HepG2 (cell line): ENCODE measurements around the gene TUFM. TPM values are rescaled to one million over a fixed set of nuclear protein-coding genes. Genes with fewer than 3 reads are reported as not detected.

Experiments used
- FOXA1 ChIP-seq, 2 experiments: fragments of 450-650 bp in 1 of 2; sonication (generic) in 1 of 2; formaldehyde crosslinking in 1 of 2; IDR thresholded peaks; 2 replicates each; pipeline versions ENCODE4 v1.4.0 to v1.6.1; 2016 to 2020; ENCODE audit warnings: missing genetic modification reagents in 1 of 2
- MAZ ChIP-seq, 2 experiments: sonication (generic) in 1 of 2; formaldehyde crosslinking in 1 of 2; IDR thresholded peaks; 2 replicates each; pipeline versions ENCODE4 v1.5.0 to v1.6.1; 2012 to 2020; ENCODE audit warnings: low read depth in 2 of 2, mild to moderate bottlenecking in 2 of 2, borderline replicate concordance in 1 of 2, improper control_type of control experiment in 1 of 2, low read length in 1 of 2, missing genetic modification reagents in 1 of 2, moderate library complexity in 1 of 2
- MLLT10 ChIP-seq: sonication (generic); formaldehyde crosslinking; IDR thresholded peaks from 2 replicates; pipeline ENCODE4 v1.4.0; 2020; ENCODE audit warnings: missing genetic modification reagents
- NR3C1 ChIP-seq: sonication (generic); formaldehyde crosslinking; IDR thresholded peaks from 2 replicates; pipeline ENCODE4 v1.4.0; 2020; ENCODE audit warnings: missing genetic modification reagents
- RAD51 ChIP-seq: fragments of 450-650 bp; IDR thresholded peaks from 2 replicates; pipeline ENCODE4 v1.6.1; 2016; ENCODE audit warnings: borderline replicate concordance
- RFXAP ChIP-seq: sonication (generic); formaldehyde crosslinking; IDR thresholded peaks from 2 replicates; pipeline ENCODE4 v1.4.0; 2020; ENCODE audit warnings: missing genetic modification reagents, borderline replicate concordance
- SETDB1 ChIP-seq: sonication (generic); formaldehyde crosslinking; IDR thresholded peaks from 2 replicates; pipeline ENCODE4 v1.5.1; 2020; ENCODE audit warnings: missing genetic modification reagents, mild to moderate bottlenecking, borderline replicate concordance
- SP5 ChIP-seq: IDR thresholded peaks from 2 replicates; pipeline ENCODE4 v1.6.1; 2016; ENCODE audit warnings: low read depth, borderline replicate concordance
- ZC3H13 ChIP-seq: sonication (generic); formaldehyde crosslinking; IDR thresholded peaks from 2 replicates; pipeline ENCODE4 v1.8.1; 2023; ENCODE audit warnings: mild to moderate bottlenecking, missing genetic modification reagents, moderate library complexity
- ZFP1 ChIP-seq: IDR thresholded peaks from 2 replicates; pipeline ENCODE4 v1.6.1; 2016
- ZNF264 ChIP-seq: sonication (generic); formaldehyde crosslinking; IDR thresholded peaks from 2 replicates; pipeline ENCODE4 v1.4.0; 2020; ENCODE audit warnings: missing genetic modification reagents
- ZNF282 ChIP-seq: fragments of 450-650 bp; IDR thresholded peaks from 2 replicates; pipeline ENCODE4 v1.6.1; 2018; ENCODE audit not compliant: partially characterized antibody
- ZSCAN29 ChIP-seq: sonication (generic); formaldehyde crosslinking; conservative IDR thresholded peaks from 2 replicates; pipeline ENCODE4 v1.4.0; 2020; ENCODE audit warnings: mild to moderate bottlenecking, missing genetic modification reagents
- polyA plus RNA-seq, 8 experiments: library from polyadenylated mRNA; depleted of rRNA in 3 of 8; stranded (reverse) in 7 of 8; unstranded in 1 of 8; fragments of >200 nt; fragmentation: Illumina TruSeq in 4 of 8; extraction: Trizol in 4 of 8; gene quantifications; 2 replicates each; pipeline versions ENCODE4 v1.2.1 to v1.2.3, GENCODE V29; 2011 to 2016; ENCODE audit warnings: low read depth in 4 of 8, missing spikeins in 1 of 8, mixed read lengths in 1 of 8; ENCODE audit not compliant: insufficient read depth in 1 of 8
- total RNA-seq, 5 experiments: library from RNA; depleted of rRNA; stranded (reverse); fragments of >200 nt; fragmentation: Illumina TruSeq; extraction: Trizol; gene quantifications; 2 replicates each; pipeline ENCODE4 v1.2.3, GENCODE V29; 2016; ENCODE audit warnings: low read depth in 1 of 5
- TF ChIP-seq, protein P1 (sequence below): IDR thresholded peaks from 2 replicates; pipeline ENCODE4 v1.6.1; 2016; ENCODE audit warnings: control low read depth
- TF ChIP-seq, protein P2 (sequence below): sonication (generic); formaldehyde crosslinking; IDR thresholded peaks from 2 replicates; pipeline ENCODE4 v1.4.0; 2020; ENCODE audit warnings: mild to moderate bottlenecking, missing genetic modification reagents
- TF ChIP-seq, protein P3 (sequence below): IDR thresholded peaks from 2 replicates; pipeline ENCODE4 v1.4.0; 2020; ENCODE audit warnings: mild to moderate bottlenecking, missing genetic modification reagents
- TF ChIP-seq, protein P4 (sequence below): sonication (generic); formaldehyde crosslinking; IDR thresholded peaks from 2 replicates; pipeline ENCODE4 v1.4.0; 2020; ENCODE audit warnings: missing genetic modification reagents
- TF ChIP-seq, protein P5 (sequence below): sonication (generic); formaldehyde crosslinking; IDR thresholded peaks from 2 replicates; pipeline ENCODE4 v1.8.0; 2022; ENCODE audit warnings: missing genetic modification reagents, mild to moderate bottlenecking, moderate library complexity, borderline replicate concordance

Gene TUFM
- total and polyA plus RNA-seq, 2 of the 13 experiments (the other 11 are each of a cell fraction or from before 2014, with no cell fraction given): 206 to 298 TPM

DNA sequence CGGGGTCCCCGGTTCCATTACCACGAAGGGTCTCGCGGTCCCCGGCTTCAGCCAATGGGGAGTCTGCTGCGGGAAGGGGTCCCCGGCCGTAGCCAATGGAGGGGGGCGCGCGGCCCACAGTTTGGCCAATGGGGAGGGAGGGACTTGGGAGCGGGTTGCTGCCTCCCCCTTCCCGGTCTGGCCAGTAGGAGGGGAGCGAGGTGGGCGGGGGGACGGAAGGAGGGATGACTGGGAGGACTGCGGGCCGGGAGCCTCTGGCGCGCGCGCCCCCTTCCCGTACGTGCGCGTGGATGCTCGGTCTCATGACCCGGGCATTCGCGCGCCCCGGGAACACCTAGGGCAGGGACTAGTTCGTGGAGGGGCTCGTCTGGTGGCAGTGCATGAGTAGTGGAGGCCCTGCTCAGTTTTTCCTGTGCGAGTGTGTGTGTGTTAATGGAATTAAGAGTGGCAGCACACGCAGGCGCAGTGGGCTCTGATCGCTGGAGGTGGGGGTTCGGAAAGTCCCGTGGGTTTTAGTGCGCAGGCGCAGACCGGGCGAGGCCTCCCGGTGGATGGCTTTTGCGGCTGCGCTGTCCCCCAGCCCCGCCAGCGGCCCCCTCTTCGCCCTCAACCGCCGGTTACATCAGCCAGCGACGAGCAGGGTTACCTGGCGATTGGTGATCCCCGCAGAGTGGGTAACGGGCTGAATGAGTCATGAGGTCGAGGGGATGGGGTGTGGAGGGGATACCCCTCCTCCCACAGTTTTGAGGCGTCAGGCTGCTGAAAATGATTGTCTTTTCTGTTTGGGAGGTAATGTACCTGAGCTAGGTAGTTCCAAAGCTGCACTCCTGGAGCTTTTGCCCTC is 22.1 kb downstream of the TUFM start (continued):
- TF ChIP-seq ZC3H13 (CRISPR knock-in tag) (peak; percentile 81), SP5 (CRISPR knock-in tag) (peak; percentile 33; the same call in 1 of the 2 replicates), RAD51 (no peak), NR3C1 (CRISPR knock-in tag) (no peak), ZNF264 (CRISPR knock-in tag) (no peak), SETDB1 (no peak), MLLT10 (CRISPR knock-in tag) (no peak), ZNF282 (no peak), MAZ (IDR thresholded peaks at IDR 0.05; ENCODE audit: borderline replicate concordance, low read depth, low read length) (peak; percentile 97), MAZ (CRISPR knock-in tag; IDR thresholded peaks at IDR 0.05; ENCODE audit: low read depth) (peak; percentile 100), ZFP1 (CRISPR knock-in tag) (0 out of 2 replicates have a peak, but pooled peaks have one; percentile 50), FOXA1 (IDR thresholded peaks at IDR 0.05) (no peak), FOXA1 (CRISPR knock-in tag; IDR thresholded peaks at IDR 0.05) (no peak), ZSCAN29 (CRISPR knock-in tag) (no peak), RFXAP (CRISPR knock-in tag) (peak; percentile 69; the same call in 1 of the 2 replicates)
- TF ChIP-seq, protein P1, sequence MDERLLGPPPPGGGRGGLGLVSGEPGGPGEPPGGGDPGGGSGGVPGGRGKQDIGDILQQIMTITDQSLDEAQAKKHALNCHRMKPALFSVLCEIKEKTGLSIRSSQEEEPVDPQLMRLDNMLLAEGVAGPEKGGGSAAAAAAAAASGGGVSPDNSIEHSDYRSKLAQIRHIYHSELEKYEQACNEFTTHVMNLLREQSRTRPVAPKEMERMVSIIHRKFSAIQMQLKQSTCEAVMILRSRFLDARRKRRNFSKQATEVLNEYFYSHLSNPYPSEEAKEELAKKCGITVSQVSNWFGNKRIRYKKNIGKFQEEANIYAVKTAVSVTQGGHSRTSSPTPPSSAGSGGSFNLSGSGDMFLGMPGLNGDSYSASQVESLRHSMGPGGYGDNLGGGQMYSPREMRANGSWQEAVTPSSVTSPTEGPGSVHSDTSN: no peak
- TF ChIP-seq, protein P2, sequence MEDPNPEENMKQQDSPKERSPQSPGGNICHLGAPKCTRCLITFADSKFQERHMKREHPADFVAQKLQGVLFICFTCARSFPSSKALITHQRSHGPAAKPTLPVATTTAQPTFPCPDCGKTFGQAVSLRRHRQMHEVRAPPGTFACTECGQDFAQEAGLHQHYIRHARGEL (CRISPR knock-in tag): no peak
- TF ChIP-seq, protein P3, sequence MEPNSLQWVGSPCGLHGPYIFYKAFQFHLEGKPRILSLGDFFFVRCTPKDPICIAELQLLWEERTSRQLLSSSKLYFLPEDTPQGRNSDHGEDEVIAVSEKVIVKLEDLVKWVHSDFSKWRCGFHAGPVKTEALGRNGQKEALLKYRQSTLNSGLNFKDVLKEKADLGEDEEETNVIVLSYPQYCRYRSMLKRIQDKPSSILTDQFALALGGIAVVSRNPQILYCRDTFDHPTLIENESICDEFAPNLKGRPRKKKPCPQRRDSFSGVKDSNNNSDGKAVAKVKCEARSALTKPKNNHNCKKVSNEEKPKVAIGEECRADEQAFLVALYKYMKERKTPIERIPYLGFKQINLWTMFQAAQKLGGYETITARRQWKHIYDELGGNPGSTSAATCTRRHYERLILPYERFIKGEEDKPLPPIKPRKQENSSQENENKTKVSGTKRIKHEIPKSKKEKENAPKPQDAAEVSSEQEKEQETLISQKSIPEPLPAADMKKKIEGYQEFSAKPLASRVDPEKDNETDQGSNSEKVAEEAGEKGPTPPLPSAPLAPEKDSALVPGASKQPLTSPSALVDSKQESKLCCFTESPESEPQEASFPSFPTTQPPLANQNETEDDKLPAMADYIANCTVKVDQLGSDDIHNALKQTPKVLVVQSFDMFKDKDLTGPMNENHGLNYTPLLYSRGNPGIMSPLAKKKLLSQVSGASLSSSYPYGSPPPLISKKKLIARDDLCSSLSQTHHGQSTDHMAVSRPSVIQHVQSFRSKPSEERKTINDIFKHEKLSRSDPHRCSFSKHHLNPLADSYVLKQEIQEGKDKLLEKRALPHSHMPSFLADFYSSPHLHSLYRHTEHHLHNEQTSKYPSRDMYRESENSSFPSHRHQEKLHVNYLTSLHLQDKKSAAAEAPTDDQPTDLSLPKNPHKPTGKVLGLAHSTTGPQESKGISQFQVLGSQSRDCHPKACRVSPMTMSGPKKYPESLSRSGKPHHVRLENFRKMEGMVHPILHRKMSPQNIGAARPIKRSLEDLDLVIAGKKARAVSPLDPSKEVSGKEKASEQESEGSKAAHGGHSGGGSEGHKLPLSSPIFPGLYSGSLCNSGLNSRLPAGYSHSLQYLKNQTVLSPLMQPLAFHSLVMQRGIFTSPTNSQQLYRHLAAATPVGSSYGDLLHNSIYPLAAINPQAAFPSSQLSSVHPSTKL: peak; percentile 20; the same call in 1 of the 2 replicates
- TF ChIP-seq, protein P4, sequence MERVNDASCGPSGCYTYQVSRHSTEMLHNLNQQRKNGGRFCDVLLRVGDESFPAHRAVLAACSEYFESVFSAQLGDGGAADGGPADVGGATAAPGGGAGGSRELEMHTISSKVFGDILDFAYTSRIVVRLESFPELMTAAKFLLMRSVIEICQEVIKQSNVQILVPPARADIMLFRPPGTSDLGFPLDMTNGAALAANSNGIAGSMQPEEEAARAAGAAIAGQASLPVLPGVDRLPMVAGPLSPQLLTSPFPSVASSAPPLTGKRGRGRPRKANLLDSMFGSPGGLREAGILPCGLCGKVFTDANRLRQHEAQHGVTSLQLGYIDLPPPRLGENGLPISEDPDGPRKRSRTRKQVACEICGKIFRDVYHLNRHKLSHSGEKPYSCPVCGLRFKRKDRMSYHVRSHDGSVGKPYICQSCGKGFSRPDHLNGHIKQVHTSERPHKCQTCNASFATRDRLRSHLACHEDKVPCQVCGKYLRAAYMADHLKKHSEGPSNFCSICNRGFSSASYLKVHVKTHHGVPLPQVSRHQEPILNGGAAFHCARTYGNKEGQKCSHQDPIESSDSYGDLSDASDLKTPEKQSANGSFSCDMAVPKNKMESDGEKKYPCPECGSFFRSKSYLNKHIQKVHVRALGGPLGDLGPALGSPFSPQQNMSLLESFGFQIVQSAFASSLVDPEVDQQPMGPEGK (CRISPR knock-in tag): peak; percentile 95
- TF ChIP-seq, protein P5, sequence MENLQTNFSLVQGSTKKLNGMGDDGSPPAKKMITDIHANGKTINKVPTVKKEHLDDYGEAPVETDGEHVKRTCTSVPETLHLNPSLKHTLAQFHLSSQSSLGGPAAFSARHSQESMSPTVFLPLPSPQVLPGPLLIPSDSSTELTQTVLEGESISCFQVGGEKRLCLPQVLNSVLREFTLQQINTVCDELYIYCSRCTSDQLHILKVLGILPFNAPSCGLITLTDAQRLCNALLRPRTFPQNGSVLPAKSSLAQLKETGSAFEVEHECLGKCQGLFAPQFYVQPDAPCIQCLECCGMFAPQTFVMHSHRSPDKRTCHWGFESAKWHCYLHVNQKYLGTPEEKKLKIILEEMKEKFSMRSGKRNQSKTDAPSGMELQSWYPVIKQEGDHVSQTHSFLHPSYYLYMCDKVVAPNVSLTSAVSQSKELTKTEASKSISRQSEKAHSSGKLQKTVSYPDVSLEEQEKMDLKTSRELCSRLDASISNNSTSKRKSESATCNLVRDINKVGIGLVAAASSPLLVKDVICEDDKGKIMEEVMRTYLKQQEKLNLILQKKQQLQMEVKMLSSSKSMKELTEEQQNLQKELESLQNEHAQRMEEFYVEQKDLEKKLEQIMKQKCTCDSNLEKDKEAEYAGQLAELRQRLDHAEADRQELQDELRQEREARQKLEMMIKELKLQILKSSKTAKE: peak; percentile 14; the same call in 1 of the 2 replicates
